ENCODE measurements around the gene ERC1. TPM values are rescaled to one million over a fixed set of nuclear protein-coding genes. Genes with fewer than 3 reads are reported as not detected.

The ERC1 gene
- total RNA-seq, 1 donor from 2014 or later: 82.2 TPM

GRCh38 chr12:1277905-1278304 lies 286.9 kb downstream of the ERC1 start:
- H3K36me3 Mint-ChIP-seq (ENCODE audit: unreplicated experiment): no peaks in the 10 kb centered on the region
- peak overlapping the region; percentile 65 for H3K4me3 Mint-ChIP-seq (ENCODE audit: unreplicated experiment)
- H3K9me3 Mint-ChIP-seq (ENCODE audit: unreplicated experiment): peaks cover 2% of the 10 kb centered on the region
- peak; percentile 33 for DNase-seq
- H3K27ac Mint-ChIP-seq (ENCODE audit: unreplicated experiment): peak overlapping the region; percentile 96
- no peaks in the 10 kb centered on the region for H3K27me3 Mint-ChIP-seq (ENCODE audit: unreplicated experiment)
- TF ChIP-seq, protein P1, sequence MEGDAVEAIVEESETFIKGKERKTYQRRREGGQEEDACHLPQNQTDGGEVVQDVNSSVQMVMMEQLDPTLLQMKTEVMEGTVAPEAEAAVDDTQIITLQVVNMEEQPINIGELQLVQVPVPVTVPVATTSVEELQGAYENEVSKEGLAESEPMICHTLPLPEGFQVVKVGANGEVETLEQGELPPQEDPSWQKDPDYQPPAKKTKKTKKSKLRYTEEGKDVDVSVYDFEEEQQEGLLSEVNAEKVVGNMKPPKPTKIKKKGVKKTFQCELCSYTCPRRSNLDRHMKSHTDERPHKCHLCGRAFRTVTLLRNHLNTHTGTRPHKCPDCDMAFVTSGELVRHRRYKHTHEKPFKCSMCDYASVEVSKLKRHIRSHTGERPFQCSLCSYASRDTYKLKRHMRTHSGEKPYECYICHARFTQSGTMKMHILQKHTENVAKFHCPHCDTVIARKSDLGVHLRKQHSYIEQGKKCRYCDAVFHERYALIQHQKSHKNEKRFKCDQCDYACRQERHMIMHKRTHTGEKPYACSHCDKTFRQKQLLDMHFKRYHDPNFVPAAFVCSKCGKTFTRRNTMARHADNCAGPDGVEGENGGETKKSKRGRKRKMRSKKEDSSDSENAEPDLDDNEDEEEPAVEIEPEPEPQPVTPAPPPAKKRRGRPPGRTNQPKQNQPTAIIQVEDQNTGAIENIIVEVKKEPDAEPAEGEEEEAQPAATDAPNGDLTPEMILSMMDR (IDR thresholded peaks at IDR 0.05; ENCODE audit: partially characterized antibody, unreplicated experiment): no peak
- H3K4me1 Mint-ChIP-seq (ENCODE audit: low read depth, unreplicated experiment): peaks cover 17% of the 10 kb centered on the region

DNA sequence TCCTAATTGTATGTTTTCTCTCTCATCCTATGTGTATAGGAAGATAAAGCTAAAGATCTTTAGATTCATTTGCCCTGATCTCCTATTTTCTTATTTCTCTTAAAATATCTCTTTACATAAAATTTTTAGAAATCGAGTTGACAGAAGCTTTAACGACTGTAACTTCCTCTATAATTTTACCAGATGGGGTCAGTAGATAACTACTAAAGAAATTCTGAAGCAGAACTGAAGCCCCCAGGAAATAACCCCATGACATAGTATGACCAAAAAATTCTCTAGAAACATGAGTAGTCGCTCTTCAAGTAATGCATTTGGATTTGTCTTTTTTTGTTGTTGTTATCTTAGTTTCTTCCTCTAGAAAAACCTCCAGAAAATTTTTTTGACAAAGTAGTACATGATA lies 288.0 kb downstream of the ERC1 start:
- no peak for DNase-seq
- no peak overlapping the region for H3K4me3 Mint-ChIP-seq (ENCODE audit: unreplicated experiment)

DNA sequence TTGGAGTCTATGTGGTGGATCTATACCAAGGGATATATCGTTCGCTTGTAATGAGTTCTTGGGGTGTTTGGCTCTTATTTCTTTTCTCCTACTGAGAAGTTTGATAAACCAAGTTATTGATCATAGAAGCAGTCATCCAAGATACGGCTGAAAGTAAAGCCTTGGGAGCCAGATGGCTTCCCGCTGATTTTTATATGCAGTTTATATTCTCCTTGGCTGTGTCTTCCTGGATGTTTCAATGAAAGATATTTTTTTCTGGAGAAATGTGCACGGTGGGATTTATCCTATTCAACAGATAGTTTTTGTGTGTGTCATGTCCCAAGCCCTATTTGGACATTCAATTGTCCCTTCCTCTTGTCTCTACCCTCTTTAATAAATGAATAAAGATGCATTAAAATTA lies 289.0 kb downstream of the ERC1 start:
- Mint-ChIP-seq H3K9me3 (ENCODE audit: unreplicated experiment) (peaks cover 2% of the 10 kb centered on the region), H3K27me3 (ENCODE audit: unreplicated experiment) (no peaks in the 10 kb centered on the region), H3K36me3 (ENCODE audit: unreplicated experiment) (no peaks in the 10 kb centered on the region), H3K27ac (ENCODE audit: unreplicated experiment) (no peak overlapping the region), H3K4me1 (ENCODE audit: low read depth, unreplicated experiment) (peaks cover 29% of the 10 kb centered on the region), H3K4me3 (ENCODE audit: unreplicated experiment) (no peak overlapping the region)
- TF ChIP-seq, protein P1 (IDR thresholded peaks at IDR 0.05; ENCODE audit: partially characterized antibody, unreplicated experiment): no peak
- DNase-seq: no peak

More for the DNA sequence above, 288.0 kb downstream of the ERC1 start:
- Mint-ChIP-seq H3K9me3 (ENCODE audit: unreplicated experiment) (peaks cover 2% of the 10 kb centered on the region), H3K36me3 (ENCODE audit: unreplicated experiment) (no peaks in the 10 kb centered on the region), H3K27ac (ENCODE audit: unreplicated experiment) (no peak overlapping the region), H3K4me1 (ENCODE audit: low read depth, unreplicated experiment) (peaks cover 27% of the 10 kb centered on the region), H3K27me3 (ENCODE audit: unreplicated experiment) (no peaks in the 10 kb centered on the region)
- TF ChIP-seq, protein P1 (IDR thresholded peaks at IDR 0.05; ENCODE audit: partially characterized antibody, unreplicated experiment): no peak

GRCh38 chr12:1281683-1282366 lies 290.8 kb downstream of the ERC1 start:
- H3K27ac Mint-ChIP-seq (ENCODE audit: unreplicated experiment): no peak overlapping the region
- TF ChIP-seq, protein P1 (IDR thresholded peaks at IDR 0.05; ENCODE audit: partially characterized antibody, unreplicated experiment): no peak
- H3K27me3 Mint-ChIP-seq (ENCODE audit: unreplicated experiment): no peaks in the 10 kb centered on the region
- H3K4me1 Mint-ChIP-seq (ENCODE audit: low read depth, unreplicated experiment): peaks cover 29% of the 10 kb centered on the region
- no peaks in the 10 kb centered on the region for H3K9me3 Mint-ChIP-seq (ENCODE audit: unreplicated experiment)
- H3K4me3 Mint-ChIP-seq (ENCODE audit: unreplicated experiment): no peak overlapping the region
- H3K36me3 Mint-ChIP-seq (ENCODE audit: unreplicated experiment): no peaks in the 10 kb centered on the region
- DNase-seq: no peak

DNA sequence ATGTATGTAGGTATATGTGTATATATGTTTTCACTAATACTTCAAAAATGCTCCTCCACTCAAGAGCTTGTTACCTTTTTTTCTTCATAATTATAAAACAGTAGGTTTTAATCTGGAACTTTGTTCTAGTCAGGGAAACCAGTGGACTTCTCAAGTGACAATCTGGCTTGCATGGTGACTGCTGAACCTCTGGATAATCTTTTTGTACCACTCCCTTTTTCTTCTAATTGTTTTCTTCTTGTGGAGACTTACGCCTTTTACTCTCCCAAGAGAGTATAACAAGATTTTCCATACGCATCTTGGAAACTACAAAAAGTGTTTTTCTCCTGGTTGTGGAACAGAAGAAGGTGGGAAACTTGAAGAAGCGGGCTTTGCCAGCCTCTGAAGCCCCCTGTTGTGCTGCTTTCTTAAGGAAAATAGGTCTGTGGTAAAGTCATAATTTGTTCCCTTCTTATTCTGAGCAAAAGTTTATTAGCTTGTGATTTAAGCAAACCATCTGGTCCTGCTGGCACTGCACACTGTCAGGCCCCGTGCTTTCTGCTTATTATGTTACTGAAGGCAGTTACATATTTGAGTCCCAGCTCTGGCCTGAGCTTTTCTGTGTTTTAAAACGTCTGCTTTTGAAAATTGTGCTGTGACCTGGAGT lies 291.8 kb downstream of the ERC1 start:
- Mint-ChIP-seq H3K36me3 (ENCODE audit: unreplicated experiment) (no peaks in the 10 kb centered on the region), H3K27me3 (ENCODE audit: unreplicated experiment) (no peaks in the 10 kb centered on the region), H3K27ac (ENCODE audit: unreplicated experiment) (no peak overlapping the region), H3K4me1 (ENCODE audit: low read depth, unreplicated experiment) (peaks cover 24% of the 10 kb centered on the region), H3K4me3 (ENCODE audit: unreplicated experiment) (no peak overlapping the region), H3K9me3 (ENCODE audit: unreplicated experiment) (no peaks in the 10 kb centered on the region)
- TF ChIP-seq, protein P1 (IDR thresholded peaks at IDR 0.05; ENCODE audit: partially characterized antibody, unreplicated experiment): no peak
- DNase-seq: no peak

Data from glutamatergic neuron (in vitro differentiated cells).